IPS DF 6.9 (cell line): ENCODE results near the gene SLC4A7.
"Not testable (repeated sequence)": the region's sequence is repeated elsewhere in the genome, so short reads cannot be mapped to it uniquely, and the experiment has no call there.

Experiments
- DNase-seq: peaks from one replicate; pipeline ENCODE4 v3.0.0-alpha.2; 2013; ENCODE audit warnings: low read depth, low spot score
- H3K27ac ChIP-seq: one replicate; pipeline ENCODE4 v1.5.1; 2013; ENCODE audit warnings: low read length, control low read depth
- H3K27me3 ChIP-seq: 2 replicates; pipeline ENCODE4 v1.6.1; 2013; ENCODE audit warnings: mild to moderate bottlenecking, low read length; ENCODE audit not compliant: control insufficient read depth, insufficient read depth
- H3K36me3 ChIP-seq: 2 replicates; pipeline ENCODE4 v1.6.1; 2013; ENCODE audit warnings: low read length; ENCODE audit not compliant: control insufficient read depth, insufficient read depth
- H3K4me1 ChIP-seq: 2 replicates; pipeline ENCODE4 v1.6.1; 2013; ENCODE audit warnings: low read length; ENCODE audit not compliant: control insufficient read depth, insufficient read depth
- H3K4me3 ChIP-seq: 2 replicates; pipeline ENCODE4 v1.5.1; 2013; ENCODE audit warnings: mild to moderate bottlenecking, low read length
- H3K9me3 ChIP-seq: 2 replicates; pipeline ENCODE4 v1.6.1; 2013; ENCODE audit warnings: low read length, inconsistent platforms; ENCODE audit not compliant: control insufficient read depth, insufficient read depth
- WGBS: extraction: QIAGEN DNeasy Blood & Tissue Kit; methylation state at CpG from one replicate; pipeline ENCODE4 v1.1.7; 2013; ENCODE audit warnings: mixed read lengths, missing lambda C conversion rate; ENCODE audit not compliant: insufficient read length, insufficient coverage; 5-methylcytosine and 5-hydroxymethylcytosine counted together

The SLC4A7 gene

GRCh38 chr3:27345493-27345892 is 138.7 kb downstream of the SLC4A7 start:
- Histone ChIP-seq H3K9me3 (no peaks in the 10 kb centered on the region), H3K4me3 (no peak overlapping the region), H3K36me3 (no peaks in the 10 kb centered on the region), H3K4me1 (no peaks in the 10 kb centered on the region), H3K27ac (no peak overlapping the region), H3K27me3 (no peaks in the 10 kb centered on the region)
- WGBS = no CpG with 5 or more reads among the region's 5 CpGs
- no peak for DNase-seq

GRCh38 chr3:27345045-27345444 is 139.1 kb downstream of the SLC4A7 start:
- Histone ChIP-seq H3K9me3 (no peaks in the 10 kb centered on the region), H3K36me3 (no peaks in the 10 kb centered on the region), H3K27ac (no peak overlapping the region), H3K4me1 (no peaks in the 10 kb centered on the region), H3K4me3 (no peak overlapping the region), H3K27me3 (no peaks in the 10 kb centered on the region)
- no peak for DNase-seq
- no CpG with 5 or more reads among the region's 2 CpGs for WGBS

- Histone ChIP-seq H3K4me3 (no peak overlapping the region), H3K4me1 (no peaks in the 10 kb centered on the region), H3K9me3 (no peaks in the 10 kb centered on the region), H3K36me3 (no peaks in the 10 kb centered on the region), H3K27ac (no peak overlapping the region), H3K27me3 (no peaks in the 10 kb centered on the region)
- DNase-seq = no peak
- WGBS = no CpG with 5 or more reads among the region's 3 CpGs
Measured at GRCh38 chr3:27344192-27344591, 140.0 kb downstream of the SLC4A7 start.

- no CpG with 5 or more reads among the region's 1 CpG for WGBS
- H3K9me3 ChIP-seq = no peaks in the 10 kb centered on the region
- H3K27ac ChIP-seq = no peak overlapping the region
- no peak for DNase-seq
- H3K36me3 ChIP-seq = no peaks in the 10 kb centered on the region
- H3K4me3 ChIP-seq = no peak overlapping the region
- H3K27me3 ChIP-seq = no peaks in the 10 kb centered on the region
- no peaks in the 10 kb centered on the region for H3K4me1 ChIP-seq
Measured at GRCh38 chr3:27342267-27342666, 141.9 kb downstream of the SLC4A7 start.

- Histone ChIP-seq H3K4me1 (no peaks in the 10 kb centered on the region), H3K36me3 (no peaks in the 10 kb centered on the region), H3K9me3 (no peaks in the 10 kb centered on the region), H3K4me3 (no peak overlapping the region), H3K27ac (no peak overlapping the region), H3K27me3 (no peaks in the 10 kb centered on the region)
- WGBS = no CpG with 5 or more reads among the region's 1 CpG
- DNase-seq = no peak
Measured at GRCh38 chr3:27340534-27340933, 143.7 kb downstream of the SLC4A7 start.

GRCh38 chr3:27335571-27335970 is 148.6 kb downstream of the SLC4A7 start:
- Histone ChIP-seq H3K4me1 (no peaks in the 10 kb centered on the region), H3K9me3 (no peaks in the 10 kb centered on the region), H3K36me3 (no peaks in the 10 kb centered on the region), H3K27me3 (no peaks in the 10 kb centered on the region), H3K4me3 (no peak overlapping the region), H3K27ac (no peak overlapping the region)
- no peak for DNase-seq
- WGBS = no CpG with 5 or more reads among the region's 1 CpG

- DNase-seq = no peak
- H3K9me3 ChIP-seq = no peaks in the 10 kb centered on the region
- no peak overlapping the region for H3K4me3 ChIP-seq
- H3K36me3 ChIP-seq = no peaks in the 10 kb centered on the region
- no peak overlapping the region for H3K27ac ChIP-seq
- no peaks in the 10 kb centered on the region for H3K27me3 ChIP-seq
- H3K4me1 ChIP-seq = no peaks in the 10 kb centered on the region
Measured at GRCh38 chr3:27333843-27334242, 150.3 kb downstream of the SLC4A7 start.

GRCh38 chr3:27328982-27329762 is 155.0 kb downstream of the SLC4A7 start:
- no CpG with 5 or more reads among the region's 4 CpGs for WGBS
- not testable (repeated sequence) for H3K4me3 ChIP-seq, H3K9me3 ChIP-seq, H3K4me1 ChIP-seq, H3K36me3 ChIP-seq, DNase-seq, H3K27me3 ChIP-seq, H3K27ac ChIP-seq

- no peak for DNase-seq
- H3K27me3 ChIP-seq = no peaks in the 10 kb centered on the region
- no peaks in the 10 kb centered on the region for H3K9me3 ChIP-seq
- no peak overlapping the region for H3K4me3 ChIP-seq
- no peak overlapping the region for H3K27ac ChIP-seq
- no peaks in the 10 kb centered on the region for H3K36me3 ChIP-seq
- WGBS = no CpG with 5 or more reads among the region's 8 CpGs
- no peaks in the 10 kb centered on the region for H3K4me1 ChIP-seq
Measured at GRCh38 chr3:27326629-27327545, 157.3 kb downstream of the SLC4A7 start.

- no peaks in the 10 kb centered on the region for H3K9me3 ChIP-seq
- no CpG with 5 or more reads among the region's 1 CpG for WGBS
- H3K27ac ChIP-seq = no peak overlapping the region
- no peaks in the 10 kb centered on the region for H3K27me3 ChIP-seq
- no peak overlapping the region for H3K4me3 ChIP-seq
- H3K4me1 ChIP-seq = no peaks in the 10 kb centered on the region
- H3K36me3 ChIP-seq = no peaks in the 10 kb centered on the region
- DNase-seq = no peak
Measured at GRCh38 chr3:27326202-27326601, 158.0 kb downstream of the SLC4A7 start.
